Measurements from ENCODE around the gene SMIM7.

- TF ChIP-seq, protein P1, sequence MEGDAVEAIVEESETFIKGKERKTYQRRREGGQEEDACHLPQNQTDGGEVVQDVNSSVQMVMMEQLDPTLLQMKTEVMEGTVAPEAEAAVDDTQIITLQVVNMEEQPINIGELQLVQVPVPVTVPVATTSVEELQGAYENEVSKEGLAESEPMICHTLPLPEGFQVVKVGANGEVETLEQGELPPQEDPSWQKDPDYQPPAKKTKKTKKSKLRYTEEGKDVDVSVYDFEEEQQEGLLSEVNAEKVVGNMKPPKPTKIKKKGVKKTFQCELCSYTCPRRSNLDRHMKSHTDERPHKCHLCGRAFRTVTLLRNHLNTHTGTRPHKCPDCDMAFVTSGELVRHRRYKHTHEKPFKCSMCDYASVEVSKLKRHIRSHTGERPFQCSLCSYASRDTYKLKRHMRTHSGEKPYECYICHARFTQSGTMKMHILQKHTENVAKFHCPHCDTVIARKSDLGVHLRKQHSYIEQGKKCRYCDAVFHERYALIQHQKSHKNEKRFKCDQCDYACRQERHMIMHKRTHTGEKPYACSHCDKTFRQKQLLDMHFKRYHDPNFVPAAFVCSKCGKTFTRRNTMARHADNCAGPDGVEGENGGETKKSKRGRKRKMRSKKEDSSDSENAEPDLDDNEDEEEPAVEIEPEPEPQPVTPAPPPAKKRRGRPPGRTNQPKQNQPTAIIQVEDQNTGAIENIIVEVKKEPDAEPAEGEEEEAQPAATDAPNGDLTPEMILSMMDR (IDR thresholded peaks at IDR 0.05), result no peak
- TF ChIP-seq POLR2A (IDR thresholded peaks at IDR 0.05), result no peak
Observed at GRCh38 chr19:16679811-16680210, 19.9 kb upstream of the SMIM7 start.

Data from vagina (tissue), 2 donors.